Esophagus (tissue), 2 donors: ENCODE results near the gene KIF2A. TPM values are rescaled to one million over a fixed set of nuclear protein-coding genes. Genes with fewer than 3 reads are reported as not detected.
"Not testable (repeated sequence)": the region's sequence is repeated elsewhere in the genome, so short reads cannot be mapped to it uniquely, and the experiment has no call there.

ENCODE experiments used
- H3K27ac ChIP-seq, 2 donors: one replicate each; pipeline ENCODE4 v1.5.1; 2013; ENCODE audit warnings: low read depth in 2 of 2, mild to moderate bottlenecking in 2 of 2, inconsistent platforms in 1 of 2, low read length in 1 of 2, moderate library complexity in 1 of 2
- H3K27me3 ChIP-seq, 2 donors: one replicate each; pipeline ENCODE4 v1.6.1; 2013; ENCODE audit warnings: low read length in 2 of 2, control low read depth in 1 of 2, mild to moderate bottlenecking in 1 of 2; ENCODE audit not compliant: insufficient read depth in 2 of 2, control insufficient read depth in 1 of 2
- H3K36me3 ChIP-seq, 2 donors: one replicate each; pipeline ENCODE4 v1.6.1; 2013; ENCODE audit warnings: low read length in 1 of 2; ENCODE audit not compliant: control insufficient read depth in 2 of 2, insufficient read depth in 2 of 2
- H3K4me1 ChIP-seq, 2 donors: one replicate each; pipeline ENCODE4 v1.6.1; 2013; ENCODE audit warnings: low read length in 1 of 2; ENCODE audit not compliant: control insufficient read depth in 2 of 2, insufficient read depth in 2 of 2
- H3K4me3 ChIP-seq, 2 donors: one replicate each; pipeline ENCODE4 v1.5.1; 2013; ENCODE audit warnings: low read length in 2 of 2, mild to moderate bottlenecking in 2 of 2, low read depth in 1 of 2, moderate library complexity in 1 of 2
- H3K9me3 ChIP-seq, 2 donors: one replicate each; pipeline ENCODE4 v1.6.1; 2013; ENCODE audit warnings: mild to moderate bottlenecking in 2 of 2, low read depth in 1 of 2, low read length in 1 of 2, moderate library complexity in 1 of 2; ENCODE audit not compliant: control insufficient read depth in 2 of 2, insufficient read depth in 1 of 2
- whole genome bisulfite sequencing, 2 donors: extraction: QIAGEN DNeasy Blood & Tissue Kit; methylation state at CpG; one replicate each; pipeline ENCODE4 v1.1.7; 2013; 5-methylcytosine and 5-hydroxymethylcytosine counted together
- polyA plus RNA-seq, 2 donors: library from polyadenylated mRNA; stranded (reverse); fragments of 200-250 nt; gene quantifications; one replicate each; pipeline ENCODE4 v1.2.3, GENCODE V29; 2013
- donor health status: healthy with polysubstance abuse.
- donor health status: Bipolar disorder and iron deficiency.

Gene KIF2A
- polyA plus RNA-seq, 2 donors = 3.3 to 6.2 TPM

GRCh38 chr5:62287237-62287636, 18.8 kb upstream of the KIF2A start:
- H3K36me3 ChIP-seq = no peaks in the 10 kb centered on the region
- no peak overlapping the region for H3K27ac ChIP-seq
- H3K4me1 ChIP-seq = peaks cover 0 to 2% of the 10 kb centered on the region in 2 donors
- peaks cover 0 to 2% of the 10 kb centered on the region in 2 donors for H3K9me3 ChIP-seq
- WGBS, 2 donors = 75 to 83% methylated on average over 3 of the region's 3 CpGs
- H3K27me3 ChIP-seq = no peaks in the 10 kb centered on the region
- no peak overlapping the region for H3K4me3 ChIP-seq

- peaks cover 0 to 2% of the 10 kb centered on the region in 2 donors for H3K4me1 ChIP-seq
- WGBS, 2 donors = 90 to 92% methylated on average over 1 of the region's 1 CpG
- no peak overlapping the region for H3K4me3 ChIP-seq
- no peaks in the 10 kb centered on the region for H3K27me3 ChIP-seq
- H3K9me3 ChIP-seq = peaks cover 0 to 2% of the 10 kb centered on the region in 2 donors
- H3K27ac ChIP-seq = no peak overlapping the region
- no peaks in the 10 kb centered on the region for H3K36me3 ChIP-seq
These were observed 17.9 kb upstream of the KIF2A start for GRCh38 chr5:62288118-62288517.

GRCh38 chr5:62289813-62290212, 16.2 kb upstream of the KIF2A start:
- Histone ChIP-seq H3K27ac (no peak overlapping the region), H3K27me3 (no peaks in the 10 kb centered on the region), H3K4me1 (peaks cover 0 to 2% of the 10 kb centered on the region in 2 donors), H3K9me3 (peaks cover 0 to 2% of the 10 kb centered on the region in 2 donors), H3K36me3 (no peaks in the 10 kb centered on the region), H3K4me3 (no peak overlapping the region)

GRCh38 chr5:62291829-62292228, 14.2 kb upstream of the KIF2A start:
- not testable (repeated sequence) for H3K27me3 ChIP-seq
- 74 to 76% methylated on average over 10 to 11 of the region's 11 CpGs for WGBS, 2 donors

GRCh38 chr5:62296998-62297397, 9.0 kb upstream of the KIF2A start:
- H3K4me1 ChIP-seq = no peaks in the 10 kb centered on the region
- H3K27ac ChIP-seq = no peak overlapping the region
- H3K27me3 ChIP-seq = no peaks in the 10 kb centered on the region
- no peak overlapping the region for H3K4me3 ChIP-seq
- H3K36me3 ChIP-seq = no peaks in the 10 kb centered on the region
- H3K9me3 ChIP-seq = no peaks in the 10 kb centered on the region
- WGBS, 2 donors = 53 to 72% methylated on average over 2 of the region's 2 CpGs

More at GRCh38 chr5:62291829-62292228, 14.2 kb upstream of the KIF2A start:
- not testable (repeated sequence) for H3K9me3 ChIP-seq, H3K4me3 ChIP-seq, H3K36me3 ChIP-seq, H3K27ac ChIP-seq, H3K4me1 ChIP-seq

- Histone ChIP-seq H3K9me3 (no peaks in the 10 kb centered on the region), H3K27ac (no peak overlapping the region), H3K4me1 (no peaks in the 10 kb centered on the region), H3K27me3 (no peaks in the 10 kb centered on the region), H3K4me3 (no peak overlapping the region), H3K36me3 (no peaks in the 10 kb centered on the region)
- WGBS, 2 donors = 80 to 87% methylated on average over 3 of the region's 3 CpGs
These were observed 7.9 kb upstream of the KIF2A start for GRCh38 chr5:62298118-62298517.

GRCh38 chr5:62299101-62299500, 6.9 kb upstream of the KIF2A start:
- Histone ChIP-seq H3K27me3 (no peaks in the 10 kb centered on the region), H3K4me1 (no peaks in the 10 kb centered on the region), H3K4me3 (no peak overlapping the region), H3K36me3 (no peaks in the 10 kb centered on the region), H3K27ac (no peak overlapping the region), H3K9me3 (no peaks in the 10 kb centered on the region)
- 68 to 76% methylated on average over 4 of the region's 4 CpGs for WGBS, 2 donors

GRCh38 chr5:62299600-62299999, 6.4 kb upstream of the KIF2A start:
- Histone ChIP-seq H3K9me3 (no peaks in the 10 kb centered on the region), H3K27me3 (no peaks in the 10 kb centered on the region), H3K27ac (no peak overlapping the region), H3K4me1 (no peaks in the 10 kb centered on the region), H3K36me3 (no peaks in the 10 kb centered on the region), H3K4me3 (no peak overlapping the region)
- 77 to 82% methylated on average over 1 of the region's 1 CpG for WGBS, 2 donors

GRCh38 chr5:62305358-62305714, 670 bp upstream of the KIF2A start:
- 40 to 41% methylated on average over 4 of the region's 4 CpGs for WGBS, 2 donors
- Histone ChIP-seq H3K4me1 (peaks cover 2 to 8% of the 10 kb centered on the region in 2 donors), H3K9me3 (no peaks in the 10 kb centered on the region), H3K27ac (peak overlapping the region; percentile 87 to 95), H3K27me3 (no peaks in the 10 kb centered on the region), H3K36me3 (no peaks in the 10 kb centered on the region), H3K4me3 (peak overlapping the region; percentile 91 to 100)

- Histone ChIP-seq H3K4me1 (peaks cover 2 to 8% of the 10 kb centered on the region in 2 donors), H3K36me3 (no peaks in the 10 kb centered on the region), H3K4me3 (peak overlapping the region; percentile 91 to 100), H3K27me3 (no peaks in the 10 kb centered on the region), H3K27ac (peak overlapping the region; percentile 92 to 95), H3K9me3 (no peaks in the 10 kb centered on the region)
- WGBS, 2 donors = 0% methylated on average over 31 to 67 of the region's 67 CpGs
These were observed 403 bp downstream of the KIF2A start for GRCh38 chr5:62306323-62306895.
